Body of pancreas (tissue), 4 donors: ENCODE data around the gene LASP1NB.

Experiments
- CTCF ChIP-seq, 7 experiments: fragments of 450-650 bp in 4 of 7; fragments of 200-600 bp in 3 of 7; sonication (generic) in 3 of 7; IDR thresholded peaks; one replicate each; pipeline ENCODE4 v1.5.1; 2016 to 2019; ENCODE audit warnings: antibody characterized with exemption in 7 of 7
- POLR2A ChIP-seq, 3 donors: fragments of 450-650 bp; IDR thresholded peaks; one replicate each; pipeline ENCODE4 v1.6.1; 2016; ENCODE audit warnings: antibody characterized with exemption in 3 of 3, mild to moderate bottlenecking in 2 of 3

- TF ChIP-seq POLR2A (IDR thresholded peaks at IDR 0.05) (no peak), CTCF (IDR thresholded peaks at IDR 0.05) (no peak)
Observed at GRCh38 chr17:38959508-38959907, 34.1 kb downstream of the LASP1NB start.
